ENCODE results near the gene IBTK. TPM values are rescaled to one million over a fixed set of nuclear protein-coding genes. Genes with fewer than 3 reads are reported as not detected.
"Not testable (repeated sequence)": the region's sequence is repeated elsewhere in the genome, so short reads cannot be mapped to it uniquely, and the experiment has no call there.

IBTK gene
- total RNA-seq, 1 experiment from 2014 or later, result 17.1 TPM

- Histone ChIP-seq H3K56ac (ENCODE audit: insufficient read length, low read depth, low read length) (no peak overlapping the region), H2BK15ac (ENCODE audit: low read depth, low read length) (no peak overlapping the region), H3K79me2 (ENCODE audit: insufficient read depth, low read length) (no peaks in the 10 kb centered on the region), H3K9ac (ENCODE audit: extremely low read depth, insufficient read length, low read length) (no peak overlapping the region), H3K4me2 (ENCODE audit: insufficient read depth, insufficient read length, low read length) (no peak overlapping the region), H3K27ac (ENCODE audit: insufficient read length, low read depth, low read length) (no peak overlapping the region), H4K8ac (replicated peaks; ENCODE audit: insufficient read length, low read depth, low read length) (no peak overlapping the region), H3K79me1 (ENCODE audit: insufficient read depth, low read depth, low read length, poor library complexity, severe bottlenecking) (no peaks in the 10 kb centered on the region), H3K27me3 (ENCODE audit: insufficient read depth, low read length) (no peaks in the 10 kb centered on the region), H2BK5ac (ENCODE audit: insufficient read length, low read length) (no peak overlapping the region), H2BK12ac (ENCODE audit: insufficient read length, low read depth, low read length) (no peak overlapping the region), H3K4ac (ENCODE audit: low read depth, low read length) (no peak overlapping the region), H3T11ph (ENCODE audit: low read length) (no peak overlapping the region), H3K9me3 (ENCODE audit: control insufficient read depth, low read depth, low read length) (no peaks in the 10 kb centered on the region), H3K23ac (ENCODE audit: insufficient read length, low read depth, low read length) (no peak overlapping the region), H3K23me2 (ENCODE audit: insufficient read length, low read depth, low read length, poor library complexity, severe bottlenecking) (no peaks in the 10 kb centered on the region), H3K4me1 (ENCODE audit: insufficient read depth, low read length) (no peaks in the 10 kb centered on the region), H3K14ac (ENCODE audit: insufficient read depth, low read length) (no peak overlapping the region), H4K5ac (ENCODE audit: insufficient read length, low read depth, low read length) (no peak overlapping the region), H2AFZ (ENCODE audit: low read length) (no peak overlapping the region), H4K20me1 (ENCODE audit: control insufficient read depth, insufficient read depth, insufficient read length) (no peaks in the 10 kb centered on the region), H2AK5ac (ENCODE audit: insufficient read length, low read length) (no peak overlapping the region), H2BK120ac (ENCODE audit: low read depth, low read length, poor library complexity, severe bottlenecking) (no peak overlapping the region), H4K91ac (ENCODE audit: insufficient read length, low read depth, low read length) (no peak overlapping the region), H3K18ac (ENCODE audit: insufficient read length, low read depth, low read length) (no peak overlapping the region), H2BK20ac (ENCODE audit: low read depth, low read length, poor library complexity, severe bottlenecking) (no peak overlapping the region)
- TF ChIP-seq CTCF (conservative IDR thresholded peaks at IDR 0.05), result no peak
- H3K4me1 Mint-ChIP-seq, result no peaks in the 10 kb centered on the region
- no CpG with 5 or more reads among the region's 12 CpGs for WGBS (ENCODE audit: extremely low coverage, insufficient read length, low lambda C conversion rate)
- DNase-seq, result no peak
- H3K36me3 Mint-ChIP-seq (ENCODE audit: insufficient read depth in 1 of 3, low read depth in 3 of 3), result peaks cover 0 to 3% (median 2%) of the 10 kb centered on the region in 3 experiments; a peak in 5 of 7 replicates
- no peak overlapping the region for H3K4me3 Mint-ChIP-seq
- H3K27ac Mint-ChIP-seq, result no peak overlapping the region
- H3K9me3 Mint-ChIP-seq, result peaks cover 9% of the 10 kb centered on the region in 2 experiments; a peak in 4 of 5 replicates
- H3K27me3 Mint-ChIP-seq (ENCODE audit: low read depth), result no peaks in the 10 kb centered on the region; the same call in none of the 2 replicates
Observed at GRCh38 chr6:82160255-82160990, 87.1 kb downstream of the IBTK start.

GRCh38 chr6:82152786-82153185 is 94.8 kb downstream of the IBTK start:
- not testable (repeated sequence) for H3K27me3 ChIP-seq (ENCODE audit: insufficient read depth, low read length); H3K4me3 Mint-ChIP-seq; H3K27me3 Mint-ChIP-seq (ENCODE audit: low read depth); H2AK5ac ChIP-seq (ENCODE audit: insufficient read length, low read length); H3K27ac ChIP-seq (ENCODE audit: insufficient read length, low read depth, low read length); H3K9ac ChIP-seq (ENCODE audit: extremely low read depth, insufficient read length, low read length); H3K27ac Mint-ChIP-seq; H3K4me1 ChIP-seq (ENCODE audit: insufficient read depth, low read length); H4K91ac ChIP-seq (ENCODE audit: insufficient read length, low read depth, low read length); H4K8ac ChIP-seq (replicated peaks; ENCODE audit: insufficient read length, low read depth, low read length); H2BK5ac ChIP-seq (ENCODE audit: insufficient read length, low read length); H3K23ac ChIP-seq (ENCODE audit: insufficient read length, low read depth, low read length); H2BK20ac ChIP-seq (ENCODE audit: low read depth, low read length, poor library complexity, severe bottlenecking); H3K23me2 ChIP-seq (ENCODE audit: insufficient read length, low read depth, low read length, poor library complexity, severe bottlenecking); H2BK120ac ChIP-seq (ENCODE audit: low read depth, low read length, poor library complexity, severe bottlenecking); H3K4me1 Mint-ChIP-seq; H3K18ac ChIP-seq (ENCODE audit: insufficient read length, low read depth, low read length); H4K5ac ChIP-seq (ENCODE audit: insufficient read length, low read depth, low read length); H3K36me3 Mint-ChIP-seq (ENCODE audit: insufficient read depth in 1 of 3, low read depth in 3 of 3); H3K79me2 ChIP-seq (ENCODE audit: insufficient read depth, low read length); H3T11ph ChIP-seq (ENCODE audit: low read length); H2BK12ac ChIP-seq (ENCODE audit: insufficient read length, low read depth, low read length); H3K56ac ChIP-seq (ENCODE audit: insufficient read length, low read depth, low read length); H4K20me1 ChIP-seq (ENCODE audit: control insufficient read depth, insufficient read depth, insufficient read length); DNase-seq; H3K9me3 ChIP-seq (ENCODE audit: control insufficient read depth, low read depth, low read length); H2BK15ac ChIP-seq (ENCODE audit: low read depth, low read length); H3K4me2 ChIP-seq (ENCODE audit: insufficient read depth, insufficient read length, low read length); H2AFZ ChIP-seq (ENCODE audit: low read length); H3K79me1 ChIP-seq (ENCODE audit: insufficient read depth, low read depth, low read length, poor library complexity, severe bottlenecking); H3K4ac ChIP-seq (ENCODE audit: low read depth, low read length); H3K14ac ChIP-seq (ENCODE audit: insufficient read depth, low read length)
- H3K9me3 Mint-ChIP-seq, result peaks cover 17% of the 10 kb centered on the region in 2 experiments; a peak in 4 of 5 replicates
- WGBS (ENCODE audit: extremely low coverage, insufficient read length, low lambda C conversion rate), result no CpG with 5 or more reads among the region's 3 CpGs

All from H9 (cell line).